Kidney capillary endothelial cell (primary cell): ENCODE data around the gene SPATS2.

Source experiments
- DNase-seq: peaks from one replicate; pipeline ENCODE4 v3.0.0-alpha.2; 2018; ENCODE audit warnings: low spot score

SPATS2 gene

GRCh38 chr12:49541140-49541861, 174.0 kb downstream of the SPATS2 start:
- no peak for DNase-seq

- DNase-seq = no peak
These were observed 174.7 kb downstream of the SPATS2 start for GRCh38 chr12:49541911-49542505.

- no peak for DNase-seq
These were observed 175.4 kb downstream of the SPATS2 start for GRCh38 chr12:49542592-49543160.

GRCh38 chr12:49543221-49543913, 176.1 kb downstream of the SPATS2 start:
- no peak for DNase-seq

- no peak for DNase-seq
These were observed 176.9 kb downstream of the SPATS2 start for GRCh38 chr12:49543914-49544815.

GRCh38 chr12:49545815-49546214, 178.6 kb downstream of the SPATS2 start:
- no peak for DNase-seq

- DNase-seq = no peak
These were observed 179.2 kb downstream of the SPATS2 start for GRCh38 chr12:49546481-49546880.

- no peak for DNase-seq
These were observed 179.9 kb downstream of the SPATS2 start for GRCh38 chr12:49547090-49547690.

- no peak for DNase-seq
These were observed 181.2 kb downstream of the SPATS2 start for GRCh38 chr12:49548481-49548821.

GRCh38 chr12:49548822-49549648, 181.8 kb downstream of the SPATS2 start:
- no peak for DNase-seq

GRCh38 chr12:49549735-49550692, 182.8 kb downstream of the SPATS2 start:
- no peak for DNase-seq

GRCh38 chr12:49550693-49551252, 183.5 kb downstream of the SPATS2 start:
- DNase-seq = no peak

GRCh38 chr12:49552014-49552413, 184.8 kb downstream of the SPATS2 start:
- DNase-seq = no peak

GRCh38 chr12:49552425-49552824, 185.2 kb downstream of the SPATS2 start:
- no peak for DNase-seq

GRCh38 chr12:49552899-49553298, 185.6 kb downstream of the SPATS2 start:
- no peak for DNase-seq

GRCh38 chr12:49553512-49554088, 186.3 kb downstream of the SPATS2 start:
- DNase-seq = no peak

- DNase-seq = no peak
These were observed 187.0 kb downstream of the SPATS2 start for GRCh38 chr12:49554266-49554665.

GRCh38 chr12:49555631-49556390, 188.5 kb downstream of the SPATS2 start:
- DNase-seq = no peak
